Activated naive CD8-positive, alpha-beta T cell (primary cell): ENCODE measurements around the gene CADM1.

Source experiments
- H3K27ac Mint-ChIP-seq: one replicate; pipeline ENCODE4 v1.8.0; 2021; ENCODE audit warnings: mixed read lengths
- H3K27me3 Mint-ChIP-seq: one replicate; pipeline ENCODE4 v1.8.0; 2021; ENCODE audit warnings: mixed read lengths
- H3K36me3 Mint-ChIP-seq: one replicate; pipeline ENCODE4 v1.8.0; 2021; ENCODE audit warnings: mixed read lengths
- H3K4me1 Mint-ChIP-seq: one replicate; pipeline ENCODE4 v1.8.0; 2021; ENCODE audit warnings: low read depth, mixed read lengths
- H3K4me3 Mint-ChIP-seq: one replicate; pipeline ENCODE4 v1.8.0; 2021; ENCODE audit warnings: mild to moderate bottlenecking, mixed read lengths
- H3K9me3 Mint-ChIP-seq: one replicate; pipeline ENCODE4 v1.8.0; 2021; ENCODE audit warnings: low read depth, mixed read lengths

The CADM1 gene

GRCh38 chr11:115453693-115454490 is 50.3 kb downstream of the CADM1 start:
- Mint-ChIP-seq H3K4me3 (no peak overlapping the region), H3K36me3 (no peaks in the 10 kb centered on the region), H3K9me3 (peaks cover 7% of the 10 kb centered on the region), H3K27ac (no peak overlapping the region), H3K27me3 (no peaks in the 10 kb centered on the region), H3K4me1 (no peaks in the 10 kb centered on the region)

- H3K27ac Mint-ChIP-seq = no peak overlapping the region
- no peaks in the 10 kb centered on the region for H3K36me3 Mint-ChIP-seq
- peaks cover 16% of the 10 kb centered on the region for H3K9me3 Mint-ChIP-seq
- no peaks in the 10 kb centered on the region for H3K27me3 Mint-ChIP-seq
- no peaks in the 10 kb centered on the region for H3K4me1 Mint-ChIP-seq
- no peak overlapping the region for H3K4me3 Mint-ChIP-seq
These were observed 52.0 kb downstream of the CADM1 start for GRCh38 chr11:115452241-115452640.

GRCh38 chr11:115450519-115450918 is 53.7 kb downstream of the CADM1 start:
- H3K4me3 Mint-ChIP-seq = no peak overlapping the region
- no peaks in the 10 kb centered on the region for H3K27me3 Mint-ChIP-seq
- peaks cover 30% of the 10 kb centered on the region for H3K9me3 Mint-ChIP-seq
- no peaks in the 10 kb centered on the region for H3K36me3 Mint-ChIP-seq
- no peaks in the 10 kb centered on the region for H3K4me1 Mint-ChIP-seq
- H3K27ac Mint-ChIP-seq = no peak overlapping the region

GRCh38 chr11:115447273-115447864 is 56.8 kb downstream of the CADM1 start:
- Mint-ChIP-seq H3K27me3 (no peaks in the 10 kb centered on the region), H3K36me3 (no peaks in the 10 kb centered on the region), H3K9me3 (peaks cover 30% of the 10 kb centered on the region), H3K4me3 (no peak overlapping the region), H3K27ac (no peak overlapping the region), H3K4me1 (no peaks in the 10 kb centered on the region)

GRCh38 chr11:115446214-115446613 is 58.0 kb downstream of the CADM1 start:
- no peak overlapping the region for H3K4me3 Mint-ChIP-seq

GRCh38 chr11:115444542-115444941 is 59.7 kb downstream of the CADM1 start:
- H3K36me3 Mint-ChIP-seq = no peaks in the 10 kb centered on the region
- no peak overlapping the region for H3K27ac Mint-ChIP-seq
- peaks cover 30% of the 10 kb centered on the region for H3K9me3 Mint-ChIP-seq
- H3K4me1 Mint-ChIP-seq = no peaks in the 10 kb centered on the region
- H3K4me3 Mint-ChIP-seq = no peak overlapping the region
- peaks cover 2% of the 10 kb centered on the region for H3K27me3 Mint-ChIP-seq

More at GRCh38 chr11:115446214-115446613, 58.0 kb downstream of the CADM1 start:
- H3K27ac Mint-ChIP-seq = no peak overlapping the region
- H3K27me3 Mint-ChIP-seq = no peaks in the 10 kb centered on the region
- H3K9me3 Mint-ChIP-seq = peaks cover 30% of the 10 kb centered on the region
- no peaks in the 10 kb centered on the region for H3K36me3 Mint-ChIP-seq
- no peaks in the 10 kb centered on the region for H3K4me1 Mint-ChIP-seq

- no peaks in the 10 kb centered on the region for H3K36me3 Mint-ChIP-seq
These were observed 64.2 kb downstream of the CADM1 start for GRCh38 chr11:115439969-115440540.

GRCh38 chr11:115439385-115439784 is 64.8 kb downstream of the CADM1 start:
- no peak overlapping the region for H3K4me3 Mint-ChIP-seq
- H3K27ac Mint-ChIP-seq = no peak overlapping the region
- peaks cover 5% of the 10 kb centered on the region for H3K27me3 Mint-ChIP-seq
- H3K4me1 Mint-ChIP-seq = no peaks in the 10 kb centered on the region
- H3K9me3 Mint-ChIP-seq = no peaks in the 10 kb centered on the region
- H3K36me3 Mint-ChIP-seq = no peaks in the 10 kb centered on the region

More at GRCh38 chr11:115439969-115440540, 64.2 kb downstream of the CADM1 start:
- H3K27ac Mint-ChIP-seq = no peak overlapping the region
- H3K4me3 Mint-ChIP-seq = no peak overlapping the region
- no peaks in the 10 kb centered on the region for H3K9me3 Mint-ChIP-seq
- H3K27me3 Mint-ChIP-seq = peaks cover 5% of the 10 kb centered on the region
- no peaks in the 10 kb centered on the region for H3K4me1 Mint-ChIP-seq

GRCh38 chr11:115437902-115438575 is 66.2 kb downstream of the CADM1 start:
- H3K4me1 Mint-ChIP-seq = no peaks in the 10 kb centered on the region
- H3K36me3 Mint-ChIP-seq = no peaks in the 10 kb centered on the region
- no peaks in the 10 kb centered on the region for H3K9me3 Mint-ChIP-seq
- no peak overlapping the region for H3K4me3 Mint-ChIP-seq
- no peak overlapping the region for H3K27ac Mint-ChIP-seq
- H3K27me3 Mint-ChIP-seq = peaks cover 5% of the 10 kb centered on the region

GRCh38 chr11:115430345-115430744 is 73.9 kb downstream of the CADM1 start:
- Mint-ChIP-seq H3K9me3 (no peaks in the 10 kb centered on the region), H3K27ac (no peak overlapping the region), H3K4me3 (no peak overlapping the region), H3K36me3 (no peaks in the 10 kb centered on the region), H3K4me1 (no peaks in the 10 kb centered on the region), H3K27me3 (peaks cover 1% of the 10 kb centered on the region)

- H3K4me3 Mint-ChIP-seq = no peak overlapping the region
- no peak overlapping the region for H3K27ac Mint-ChIP-seq
- peaks cover 1% of the 10 kb centered on the region for H3K27me3 Mint-ChIP-seq
- no peaks in the 10 kb centered on the region for H3K9me3 Mint-ChIP-seq
- no peaks in the 10 kb centered on the region for H3K36me3 Mint-ChIP-seq
- no peaks in the 10 kb centered on the region for H3K4me1 Mint-ChIP-seq
These were observed 75.9 kb downstream of the CADM1 start for GRCh38 chr11:115428306-115428705.

- H3K4me3 Mint-ChIP-seq = no peak overlapping the region
- no peaks in the 10 kb centered on the region for H3K9me3 Mint-ChIP-seq
- H3K36me3 Mint-ChIP-seq = no peaks in the 10 kb centered on the region
- no peak overlapping the region for H3K27ac Mint-ChIP-seq
- H3K4me1 Mint-ChIP-seq = no peaks in the 10 kb centered on the region
- H3K27me3 Mint-ChIP-seq = peaks cover 1% of the 10 kb centered on the region
These were observed 78.4 kb downstream of the CADM1 start for GRCh38 chr11:115425816-115426215.

- Mint-ChIP-seq H3K4me3 (no peak overlapping the region), H3K27ac (no peak overlapping the region), H3K27me3 (peaks cover 1% of the 10 kb centered on the region), H3K4me1 (no peaks in the 10 kb centered on the region), H3K36me3 (no peaks in the 10 kb centered on the region), H3K9me3 (no peaks in the 10 kb centered on the region)
These were observed 79.0 kb downstream of the CADM1 start for GRCh38 chr11:115425250-115425649.

- no peaks in the 10 kb centered on the region for H3K9me3 Mint-ChIP-seq
- H3K4me1 Mint-ChIP-seq = no peaks in the 10 kb centered on the region
- peaks cover 1% of the 10 kb centered on the region for H3K27me3 Mint-ChIP-seq
- H3K36me3 Mint-ChIP-seq = no peaks in the 10 kb centered on the region
- H3K27ac Mint-ChIP-seq = no peak overlapping the region
- H3K4me3 Mint-ChIP-seq = no peak overlapping the region
These were observed 80.3 kb downstream of the CADM1 start for GRCh38 chr11:115423728-115424459.
